ENCODE measurements around the gene KPNA1.

KPNA1 gene

GRCh38 chr3:122514123-122515019 is at the start of gene KPNA1:
KPNA1 (minus strand) TSS chr3:122514939; CDS start chr3:122496565, 18,374 bp downstream.
- H3K27ac ChIP-seq (ENCODE audit: low read depth, low read length), result peak within 1 kb of the TSS; percentile 93
- no peaks in the 10 kb centered on the region for H3K27me3 ChIP-seq (ENCODE audit: control insufficient read depth in 5 of 5, insufficient read depth in 4 of 5, low read length in 5 of 5)
- no peaks in the 10 kb centered on the region for H3K36me3 ChIP-seq (ENCODE audit: control insufficient read depth in 5 of 5, insufficient read depth in 5 of 5, low read length in 5 of 5)
- H3K4me1 ChIP-seq (ENCODE audit: control insufficient read depth in 5 of 5, insufficient read depth in 5 of 5, low read length in 5 of 5), result peaks cover 0 to 29% (median 25%) of the 10 kb centered on the region in 5 donors
- no peaks in the 10 kb centered on the region for H3K9me3 ChIP-seq (ENCODE audit: control insufficient read depth in 5 of 5, low read length in 5 of 5)
- peak within 1 kb of the TSS; percentile 76 to 90 (median 86) for H3K4me3 ChIP-seq (ENCODE audit: low read depth in 1 of 5, low read length in 5 of 5)
- peak within 1 kb of the TSS; percentile 29 to 94 (median 87) for H3K9ac ChIP-seq (ENCODE audit: low read length in 5 of 5)

- Histone ChIP-seq H3K4me1 (ENCODE audit: control insufficient read depth in 5 of 5, insufficient read depth in 5 of 5, low read length in 5 of 5) (peaks cover 6 to 37% (median 26%) of the 10 kb centered on the region in 5 donors), H3K36me3 (ENCODE audit: control insufficient read depth in 5 of 5, insufficient read depth in 5 of 5, low read length in 5 of 5) (peaks cover 6 to 36% (median 25%) of the 10 kb centered on the region in 5 donors), H3K9me3 (ENCODE audit: control insufficient read depth in 5 of 5, low read length in 5 of 5) (no peaks in the 10 kb centered on the region), H3K27me3 (ENCODE audit: control insufficient read depth in 5 of 5, insufficient read depth in 4 of 5, low read length in 5 of 5) (no peaks in the 10 kb centered on the region), H3K27ac (ENCODE audit: low read depth, low read length) (peak within 1 kb of the TSS; percentile 95), H3K9ac (ENCODE audit: low read length in 5 of 5) (peak within 1 kb of the TSS; percentile 90 to 99 (median 95)), H3K4me3 (ENCODE audit: low read depth in 1 of 5, low read length in 5 of 5) (peak within 1 kb of the TSS; percentile 78 to 92 (median 86))
Measured at GRCh38 chr3:122564155-122564912, 49.6 kb upstream of the KPNA1 start, which contains the start of the genes DTX3L and PARP9. DTX3L (plus strand) TSS chr3:122564338; CDS start chr3:122564427, 89 bp downstream. PARP9 (minus strand) TSS chr3:122564300; CDS start chr3:122559620, 4,680 bp downstream.

- Histone ChIP-seq H3K36me3 (ENCODE audit: control insufficient read depth in 5 of 5, insufficient read depth in 5 of 5, low read length in 5 of 5) (peaks cover 10 to 36% (median 22%) of the 10 kb centered on the region in 5 donors), H3K4me3 (ENCODE audit: low read depth in 1 of 5, low read length in 5 of 5) (peak overlapping the region; percentile 78 to 92 (median 86)), H3K27ac (ENCODE audit: low read depth, low read length) (peak overlapping the region; percentile 95), H3K9ac (ENCODE audit: low read length in 5 of 5) (peak overlapping the region; percentile 90 to 99 (median 95)), H3K4me1 (ENCODE audit: control insufficient read depth in 5 of 5, insufficient read depth in 5 of 5, low read length in 5 of 5) (peaks cover 6 to 37% (median 26%) of the 10 kb centered on the region in 5 donors), H3K9me3 (ENCODE audit: control insufficient read depth in 5 of 5, low read length in 5 of 5) (no peaks in the 10 kb centered on the region), H3K27me3 (ENCODE audit: control insufficient read depth in 5 of 5, insufficient read depth in 4 of 5, low read length in 5 of 5) (no peaks in the 10 kb centered on the region)
Measured at GRCh38 chr3:122563717-122564025, 48.9 kb upstream of the KPNA1 start.

- Histone ChIP-seq H3K4me1 (ENCODE audit: control insufficient read depth in 5 of 5, insufficient read depth in 5 of 5, low read length in 5 of 5) (peaks cover 6 to 34% (median 25%) of the 10 kb centered on the region in 5 donors), H3K9ac (ENCODE audit: low read length in 5 of 5) (peak overlapping the region; percentile 90 to 99 (median 95)), H3K9me3 (ENCODE audit: control insufficient read depth in 5 of 5, low read length in 5 of 5) (no peaks in the 10 kb centered on the region), H3K36me3 (ENCODE audit: control insufficient read depth in 5 of 5, insufficient read depth in 5 of 5, low read length in 5 of 5) (peaks cover 11 to 37% (median 23%) of the 10 kb centered on the region in 5 donors), H3K27me3 (ENCODE audit: control insufficient read depth in 5 of 5, insufficient read depth in 4 of 5, low read length in 5 of 5) (no peaks in the 10 kb centered on the region), H3K4me3 (ENCODE audit: low read depth in 1 of 5, low read length in 5 of 5) (peak overlapping the region; percentile 78 to 92 (median 86)), H3K27ac (ENCODE audit: low read depth, low read length) (peak overlapping the region; percentile 95)
Measured at GRCh38 chr3:122562923-122563716, 48.4 kb upstream of the KPNA1 start.

- Histone ChIP-seq H3K27ac (ENCODE audit: low read depth, low read length) (no peak overlapping the region), H3K4me3 (ENCODE audit: low read depth in 1 of 5, low read length in 5 of 5) (no peak overlapping the region), H3K9me3 (ENCODE audit: control insufficient read depth in 5 of 5, low read length in 5 of 5) (no peaks in the 10 kb centered on the region), H3K27me3 (ENCODE audit: control insufficient read depth in 5 of 5, insufficient read depth in 4 of 5, low read length in 5 of 5) (no peaks in the 10 kb centered on the region), H3K36me3 (ENCODE audit: control insufficient read depth in 5 of 5, insufficient read depth in 5 of 5, low read length in 5 of 5) (peaks cover 17 to 36% (median 32%) of the 10 kb centered on the region in 5 donors), H3K4me1 (ENCODE audit: control insufficient read depth in 5 of 5, insufficient read depth in 5 of 5, low read length in 5 of 5) (peaks cover 6 to 32% (median 23%) of the 10 kb centered on the region in 5 donors), H3K9ac (ENCODE audit: low read length in 5 of 5) (no peak overlapping the region)
Measured at GRCh38 chr3:122560680-122561079, 45.9 kb upstream of the KPNA1 start.

- peaks cover 4 to 25% (median 16%) of the 10 kb centered on the region in 5 donors for H3K4me1 ChIP-seq (ENCODE audit: control insufficient read depth in 5 of 5, insufficient read depth in 5 of 5, low read length in 5 of 5)
- H3K27me3 ChIP-seq (ENCODE audit: control insufficient read depth in 5 of 5, insufficient read depth in 4 of 5, low read length in 5 of 5), result no peaks in the 10 kb centered on the region
- no peak overlapping the region for H3K9ac ChIP-seq (ENCODE audit: low read length in 5 of 5)
- H3K9me3 ChIP-seq (ENCODE audit: control insufficient read depth in 5 of 5, low read length in 5 of 5), result no peaks in the 10 kb centered on the region
- peaks cover 17 to 44% (median 40%) of the 10 kb centered on the region in 5 donors for H3K36me3 ChIP-seq (ENCODE audit: control insufficient read depth in 5 of 5, insufficient read depth in 5 of 5, low read length in 5 of 5)
- H3K27ac ChIP-seq (ENCODE audit: low read depth, low read length), result no peak overlapping the region
- no peak overlapping the region for H3K4me3 ChIP-seq (ENCODE audit: low read depth in 1 of 5, low read length in 5 of 5)
Measured at GRCh38 chr3:122559906-122560305, 45.2 kb upstream of the KPNA1 start.

- Histone ChIP-seq H3K4me1 (ENCODE audit: control insufficient read depth in 5 of 5, insufficient read depth in 5 of 5, low read length in 5 of 5) (peaks cover 2 to 18% (median 10%) of the 10 kb centered on the region in 5 donors), H3K36me3 (ENCODE audit: control insufficient read depth in 5 of 5, insufficient read depth in 5 of 5, low read length in 5 of 5) (peaks cover 17 to 50% (median 48%) of the 10 kb centered on the region in 5 donors), H3K27me3 (ENCODE audit: control insufficient read depth in 5 of 5, insufficient read depth in 4 of 5, low read length in 5 of 5) (no peaks in the 10 kb centered on the region)
Measured at GRCh38 chr3:122558605-122559004, 43.9 kb upstream of the KPNA1 start.

GRCh38 chr3:122557356-122557755 is 42.6 kb upstream of the KPNA1 start:
- Histone ChIP-seq H3K9me3 (ENCODE audit: control insufficient read depth in 5 of 5, low read length in 5 of 5) (no peaks in the 10 kb centered on the region), H3K27ac (ENCODE audit: low read depth, low read length) (no peak overlapping the region), H3K36me3 (ENCODE audit: control insufficient read depth in 5 of 5, insufficient read depth in 5 of 5, low read length in 5 of 5) (peaks cover 26 to 59% (median 54%) of the 10 kb centered on the region in 5 donors), H3K4me1 (ENCODE audit: control insufficient read depth in 5 of 5, insufficient read depth in 5 of 5, low read length in 5 of 5) (peaks cover 0 to 6% (median 2%) of the 10 kb centered on the region in 5 donors), H3K9ac (ENCODE audit: low read length in 5 of 5) (no peak overlapping the region), H3K27me3 (ENCODE audit: control insufficient read depth in 5 of 5, insufficient read depth in 4 of 5, low read length in 5 of 5) (no peaks in the 10 kb centered on the region), H3K4me3 (ENCODE audit: low read depth in 1 of 5, low read length in 5 of 5) (no peak overlapping the region)

More at GRCh38 chr3:122558605-122559004, 43.9 kb upstream of the KPNA1 start:
- Histone ChIP-seq H3K4me3 (ENCODE audit: low read depth in 1 of 5, low read length in 5 of 5) (no peak overlapping the region), H3K27ac (ENCODE audit: low read depth, low read length) (no peak overlapping the region), H3K9ac (ENCODE audit: low read length in 5 of 5) (no peak overlapping the region), H3K9me3 (ENCODE audit: control insufficient read depth in 5 of 5, low read length in 5 of 5) (no peaks in the 10 kb centered on the region)

GRCh38 chr3:122555275-122556071 is 40.7 kb upstream of the KPNA1 start:
- Histone ChIP-seq H3K36me3 (ENCODE audit: control insufficient read depth in 5 of 5, insufficient read depth in 5 of 5, low read length in 5 of 5) (peaks cover 31 to 73% (median 62%) of the 10 kb centered on the region in 5 donors), H3K9ac (ENCODE audit: low read length in 5 of 5) (no peak overlapping the region), H3K9me3 (ENCODE audit: control insufficient read depth in 5 of 5, low read length in 5 of 5) (no peaks in the 10 kb centered on the region), H3K4me3 (ENCODE audit: low read depth in 1 of 5, low read length in 5 of 5) (no peak overlapping the region), H3K27ac (ENCODE audit: low read depth, low read length) (no peak overlapping the region), H3K27me3 (ENCODE audit: control insufficient read depth in 5 of 5, insufficient read depth in 4 of 5, low read length in 5 of 5) (no peaks in the 10 kb centered on the region), H3K4me1 (ENCODE audit: control insufficient read depth in 5 of 5, insufficient read depth in 5 of 5, low read length in 5 of 5) (no peaks in the 10 kb centered on the region)

All from subcutaneous abdominal adipose tissue (tissue), 5 donors.